COLO829 (cell line): ENCODE results near the gene ADAR.

Experiments
- DNase-seq: peaks from one replicate; pipeline ENCODE4 v3.0.0; 2012; ENCODE audit warnings: low spot score

The ADAR gene

GRCh38 chr1:154584267-154584994 lies 23.6 kb downstream of the ADAR start:
- DNase-seq, result no peak

DNA sequence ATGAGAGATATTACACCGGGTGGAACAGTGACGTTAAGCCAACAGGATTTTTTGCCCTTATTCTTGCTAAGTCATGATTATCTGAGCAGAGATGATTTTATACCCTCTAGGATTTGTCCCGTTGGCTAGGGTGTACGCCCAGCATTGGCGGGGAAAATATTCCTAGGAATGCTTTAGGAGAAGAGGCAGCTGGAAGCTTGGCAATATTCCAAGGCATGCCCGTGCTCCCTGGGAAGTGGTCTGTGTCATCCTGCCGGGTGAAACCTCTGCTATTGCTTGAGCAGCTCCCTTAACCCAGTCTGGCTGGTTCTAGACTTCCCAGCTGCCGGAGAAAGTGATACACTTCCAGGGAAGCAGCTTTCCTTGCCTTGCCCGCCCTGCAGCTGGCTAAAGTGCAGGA lies 24.2 kb downstream of the ADAR start:
- no peak for DNase-seq

- no peak for DNase-seq
Measured at GRCh38 chr1:154582885-154583284, 25.1 kb downstream of the ADAR start.

DNA sequence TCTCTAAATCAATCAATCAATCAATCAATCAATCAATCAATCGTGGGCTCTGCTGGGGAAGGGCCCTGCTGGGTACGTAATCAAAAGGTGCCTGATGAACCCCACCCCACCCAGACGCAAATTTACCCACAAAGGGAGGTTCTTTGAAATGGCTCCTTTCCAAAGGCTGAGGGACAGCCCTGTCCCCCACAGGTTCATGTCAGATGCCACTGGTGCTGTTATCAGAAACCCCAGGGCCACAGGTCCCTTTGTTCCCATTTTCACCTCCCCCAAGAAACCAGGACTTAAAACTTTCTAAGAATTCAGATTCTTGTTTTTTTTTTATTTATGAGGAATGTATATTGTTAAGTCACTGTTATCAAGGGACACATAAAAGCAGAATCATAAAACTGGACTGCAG lies 26.2 kb downstream of the ADAR start:
- no peak for DNase-seq

- no peak for DNase-seq
Measured at GRCh38 chr1:154579374-154579773, 28.6 kb downstream of the ADAR start.

- no peak for DNase-seq
Measured at GRCh38 chr1:154578058-154578418, 29.9 kb downstream of the ADAR start.

DNA sequence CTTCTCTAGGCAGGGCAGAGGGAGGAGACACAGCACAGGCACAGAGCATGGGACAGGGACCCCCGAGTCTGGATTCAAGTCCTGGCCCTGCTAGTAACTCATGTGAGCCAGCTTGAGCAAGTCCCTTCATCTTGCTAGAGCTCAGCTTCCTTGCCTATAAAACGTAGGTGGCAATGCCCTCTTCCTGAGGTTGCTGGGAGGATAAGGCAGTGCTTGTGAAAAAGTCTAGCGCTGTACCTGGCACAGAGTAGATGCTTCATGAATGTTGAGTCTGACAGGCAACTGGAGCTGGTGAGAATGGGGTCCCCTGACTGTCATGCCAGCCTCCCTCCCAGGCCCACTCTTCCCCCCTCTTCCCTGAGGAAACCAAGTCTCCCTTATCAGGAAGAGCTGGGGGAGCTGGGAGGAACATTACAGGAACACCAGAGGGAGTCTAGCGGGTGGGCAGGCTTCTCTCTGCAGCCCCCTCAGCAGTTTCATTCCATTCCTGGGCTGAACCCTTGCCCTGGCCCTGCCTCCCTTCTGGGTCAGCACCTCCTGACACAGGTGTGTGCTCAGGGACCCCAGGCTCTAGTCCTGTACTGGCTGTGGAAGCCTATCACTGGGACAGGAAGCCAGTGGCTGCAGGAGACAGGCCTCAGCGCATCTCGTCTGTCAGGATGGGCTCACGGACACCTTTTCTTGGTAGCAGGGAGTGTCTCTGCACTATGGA lies 30.5 kb downstream of the ADAR start:
- DNase-seq, result no peak

DNA sequence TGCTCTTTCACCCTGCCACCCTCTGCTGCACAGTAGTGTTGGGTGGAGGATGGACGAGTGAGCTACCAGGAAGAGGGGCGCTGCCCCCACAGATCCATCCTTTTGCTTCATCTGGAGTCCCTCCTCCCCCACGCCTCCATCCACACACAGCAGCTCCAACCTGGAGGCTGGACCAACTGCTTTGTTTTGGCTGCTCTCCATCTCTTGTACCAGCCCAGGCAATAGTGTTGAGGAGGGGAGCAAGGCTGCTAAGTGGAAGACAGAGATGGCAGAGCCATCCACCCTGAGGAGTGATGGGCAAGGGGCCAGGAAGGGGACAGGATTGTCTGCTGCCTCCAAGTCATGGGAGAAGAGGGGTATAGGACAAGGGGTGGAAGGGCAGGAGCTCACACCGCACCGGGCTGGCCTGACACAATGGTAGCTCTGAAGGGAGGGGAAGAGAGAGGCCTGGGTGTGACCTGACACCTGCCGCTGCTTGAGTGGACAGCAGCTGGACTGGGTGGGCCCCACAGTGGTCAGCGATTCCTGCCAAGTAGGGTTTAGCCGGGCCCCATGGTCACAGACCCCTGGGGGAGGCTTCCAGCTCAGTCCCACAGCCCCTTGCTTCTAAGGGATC lies 31.9 kb downstream of the ADAR start:
- no peak for DNase-seq

- DNase-seq, result no peak
Measured at GRCh38 chr1:154575147-154575927, 32.6 kb downstream of the ADAR start.

GRCh38 chr1:154574716-154575115 lies 33.3 kb downstream of the ADAR start:
- DNase-seq, result no peak

DNA sequence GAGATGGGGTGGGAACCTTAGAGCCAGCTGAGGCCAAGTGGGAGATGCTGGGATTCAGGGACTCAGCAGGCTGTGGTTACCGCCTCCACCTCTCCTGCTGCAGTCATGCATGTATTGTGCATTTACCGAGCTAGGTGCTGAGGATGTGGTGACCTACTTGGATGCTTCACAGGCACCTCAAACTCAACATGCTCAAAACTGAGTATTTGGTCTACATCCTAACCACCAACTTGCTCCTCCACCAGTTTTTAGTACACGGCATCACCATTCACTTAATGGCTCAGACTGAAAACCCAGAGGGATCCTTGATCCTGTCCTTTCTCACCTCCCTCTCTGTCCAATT lies 34.8 kb downstream of the ADAR start:
- DNase-seq, result no peak

GRCh38 chr1:154572468-154573167 lies 35.4 kb downstream of the ADAR start:
- DNase-seq, result no peak

DNA sequence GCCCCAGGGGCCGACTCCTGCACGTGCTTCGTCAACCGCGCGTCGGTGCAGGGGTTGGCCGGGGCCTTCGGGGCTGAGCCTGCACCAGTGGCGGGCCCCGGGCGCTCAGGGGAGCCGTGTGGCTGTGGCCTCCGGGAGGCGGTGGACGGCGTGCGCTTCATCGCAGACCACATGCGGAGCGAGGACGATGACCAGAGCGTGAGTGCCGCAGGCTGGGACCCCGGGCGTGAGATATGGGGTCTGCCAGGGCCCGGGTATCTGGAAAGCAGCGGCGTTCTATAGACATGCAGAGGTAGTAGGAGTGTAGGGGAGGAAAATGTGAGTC lies 36.1 kb downstream of the ADAR start:
- no peak for DNase-seq

DNA sequence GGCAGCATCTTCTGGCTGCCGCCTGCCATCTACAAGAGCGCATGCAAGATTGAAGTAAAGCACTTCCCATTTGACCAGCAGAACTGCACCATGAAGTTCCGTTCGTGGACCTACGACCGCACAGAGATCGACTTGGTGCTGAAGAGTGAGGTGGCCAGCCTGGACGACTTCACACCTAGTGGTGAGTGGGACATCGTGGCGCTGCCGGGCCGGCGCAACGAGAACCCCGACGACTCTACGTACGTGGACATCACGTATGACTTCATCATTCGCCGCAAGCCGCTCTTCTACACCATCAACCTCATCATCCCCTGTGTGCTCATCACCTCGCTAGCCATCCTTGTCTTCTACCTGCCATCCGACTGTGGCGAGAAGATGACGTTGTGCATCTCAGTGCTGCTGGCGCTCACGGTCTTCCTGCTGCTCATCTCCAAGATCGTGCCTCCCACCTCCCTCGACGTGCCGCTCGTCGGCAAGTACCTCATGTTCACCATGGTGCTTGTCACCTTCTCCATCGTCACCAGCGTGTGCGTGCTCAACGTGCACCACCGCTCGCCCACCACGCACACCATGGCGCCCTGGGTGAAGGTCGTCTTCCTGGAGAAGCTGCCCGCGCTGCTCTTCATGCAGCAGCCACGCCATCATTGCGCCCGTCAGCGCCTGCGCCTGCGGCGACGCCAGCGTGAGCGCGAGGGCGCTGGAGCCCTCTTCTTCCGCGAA lies 36.6 kb downstream of the ADAR start:
- no peak for DNase-seq

GRCh38 chr1:154568157-154568815 lies 39.7 kb downstream of the ADAR start:
- DNase-seq, result no peak

GRCh38 chr1:154567386-154568156 lies 40.4 kb downstream of the ADAR start, which contains the start of gene CHRNB2:
TSS of gene CHRNB2 (plus strand) at chr1:154567778. CDS start at chr1:154568045, 267 bp downstream.
- DNase-seq, result peak; percentile 70

DNA sequence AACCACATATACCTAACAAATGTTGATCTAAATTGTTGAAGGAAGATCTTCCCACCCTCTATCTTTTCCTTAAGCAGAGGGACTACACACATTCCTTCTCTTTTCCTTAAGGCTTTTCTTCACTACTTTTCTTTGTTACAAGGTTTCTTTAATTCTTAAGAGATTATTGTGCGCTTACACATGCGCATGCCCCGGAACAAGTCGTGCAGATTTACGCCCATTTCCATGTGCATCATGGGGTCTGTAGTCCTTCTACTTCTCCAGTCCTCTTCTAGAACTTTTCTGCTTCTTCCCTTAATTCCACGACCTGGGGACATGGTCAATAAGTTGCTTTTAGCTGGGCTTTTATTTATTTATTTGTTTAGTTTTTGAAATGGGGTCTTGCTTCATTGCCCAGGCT lies 42.1 kb downstream of the ADAR start:
- DNase-seq, result no peak

DNA sequence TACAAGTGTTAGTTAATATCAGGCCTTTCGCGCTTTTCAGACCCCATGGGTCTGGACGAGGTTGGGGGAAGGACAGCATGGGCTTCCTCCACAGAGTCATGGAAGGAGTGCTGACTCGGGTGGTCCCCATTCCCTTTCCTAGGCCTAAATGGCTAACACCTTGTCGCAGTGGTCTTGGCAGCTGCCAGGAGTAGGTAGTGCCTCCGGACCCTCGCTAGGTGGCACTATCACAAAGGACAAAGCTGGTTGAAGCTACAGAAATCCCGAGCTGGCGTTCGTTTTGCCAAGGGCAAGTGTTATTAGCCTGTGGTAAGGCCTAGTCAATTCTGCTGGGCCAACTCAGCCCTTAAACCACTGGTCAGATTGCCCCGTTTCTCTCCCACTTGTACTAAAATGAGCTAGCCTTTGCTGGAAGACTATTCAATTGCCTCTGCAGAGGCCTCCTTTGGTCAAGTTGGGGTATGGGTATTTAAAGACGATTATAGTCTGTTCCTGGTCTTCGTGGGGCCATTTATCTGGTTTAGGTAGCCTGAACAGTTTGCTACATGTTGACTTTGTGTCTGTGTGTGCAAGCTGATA lies 48.4 kb downstream of the ADAR start:
- peak; percentile 85 for DNase-seq

GRCh38 chr1:154558720-154559465 lies 49.1 kb downstream of the ADAR start:
- peak; percentile 98 for DNase-seq
